CD4-positive, alpha-beta memory T cell (primary cell): Measurements from ENCODE around the gene TMC2. TPM values are rescaled to one million over a fixed set of nuclear protein-coding genes. Genes with fewer than 3 reads are reported as not detected.

Experiments used
- CTCF ChIA-PET: fragments of 350-600 bp; sonication (Branson Sonifier 250); formaldehyde crosslinking; loops from one replicate; lab custom pipeline; 2021; ENCODE audit warnings: inconsistent platforms; ENCODE audit not compliant: partially characterized antibody; lab: Charles Lee
- POLR2A ChIA-PET: fragments of 350-600 bp; sonication (Branson Sonifier 250); formaldehyde crosslinking; loops from one replicate; lab custom pipeline; 2021; ENCODE audit not compliant: partially characterized antibody; lab: Charles Lee
- DNase-seq, 5 donors: peaks; one replicate each; pipeline versions ENCODE4 v3.0.0 to v3.0.0-alpha.2; 2020 to 2022; ENCODE audit warnings: mixed read lengths in 1 of 5
- H3K27ac ChIP-seq: one replicate; pipeline ENCODE4 v1.7.0; 2013; ENCODE audit warnings: low read depth, low read length
- H3K27me3 ChIP-seq: 2 replicates; pipeline ENCODE4 v1.7.0; 2013; ENCODE audit warnings: mild to moderate bottlenecking, low read length, moderate library complexity; ENCODE audit not compliant: insufficient read depth
- H3K36me3 ChIP-seq: 2 replicates; pipeline ENCODE4 v1.7.0; 2013; ENCODE audit warnings: mild to moderate bottlenecking, low read length, moderate library complexity; ENCODE audit not compliant: insufficient read depth
- H3K4me1 ChIP-seq: 2 replicates; pipeline ENCODE4 v1.7.0; 2013; ENCODE audit warnings: mild to moderate bottlenecking, low read length, moderate library complexity; ENCODE audit not compliant: insufficient read depth
- H3K4me3 ChIP-seq, 2 donors: one replicate each; pipeline ENCODE4 v1.7.0; 2013; ENCODE audit warnings: low read length in 2 of 2, mild to moderate bottlenecking in 1 of 2
- H3K9me3 ChIP-seq, 2 donors: one replicate each; pipeline ENCODE4 v1.7.0; 2013; ENCODE audit warnings: low read length in 2 of 2, control low read depth in 1 of 2; ENCODE audit not compliant: control insufficient read depth in 1 of 2
- H3K27ac Mint-ChIP-seq, 7 donors: one replicate each; pipeline ENCODE4 v1.8.0; 2020 to 2021; ENCODE audit warnings: mixed read lengths in 7 of 7, mild to moderate bottlenecking in 6 of 7, inconsistent platforms in 3 of 7, moderate library complexity in 3 of 7
- H3K27me3 Mint-ChIP-seq, 2 donors: one replicate each; pipeline ENCODE4 v1.8.0; 2020 to 2021; ENCODE audit warnings: mixed read lengths in 2 of 2
- H3K36me3 Mint-ChIP-seq, 2 donors: one replicate each; pipeline ENCODE4 v1.8.0; 2020 to 2021; ENCODE audit warnings: mixed read lengths in 2 of 2, inconsistent platforms in 1 of 2, mild to moderate bottlenecking in 1 of 2
- H3K4me1 Mint-ChIP-seq, 4 donors: one replicate each; pipeline ENCODE4 v1.8.0; 2020 to 2021; ENCODE audit warnings: mixed read lengths in 4 of 4, mild to moderate bottlenecking in 1 of 4
- H3K4me3 Mint-ChIP-seq, 8 donors: one replicate each; pipeline ENCODE4 v1.8.0; 2020 to 2021; ENCODE audit warnings: mixed read lengths in 8 of 8, mild to moderate bottlenecking in 7 of 8, moderate library complexity in 6 of 8, inconsistent platforms in 3 of 8
- H3K9me3 Mint-ChIP-seq, 8 donors: one replicate each; pipeline ENCODE4 v1.8.0; 2020 to 2021; ENCODE audit warnings: mixed read lengths in 8 of 8, mild to moderate bottlenecking in 5 of 8, inconsistent platforms in 3 of 8, moderate library complexity in 1 of 8
- intact Hi-C: fragments of 100-400 bp; cut with micrococcal nuclease; formaldehyde crosslinking; loops from one replicate; pipeline ENCODE4 v1.15.1; 2023
- polyA plus RNA-seq, 2 donors: library from polyadenylated mRNA; unstranded; fragments of 300-500 nt; fragmentation: Illumina TruSeq; gene quantifications; one replicate each; pipeline ENCODE4 v1.2.3, GENCODE V29; 2021
- total RNA-seq, 2 experiments: library from RNA; stranded (reverse); gene quantifications; one replicate each; pipeline ENCODE4 v1.2.3, GENCODE V29; 2021

TMC2 gene
- total and polyA plus RNA-seq, 4 experiments from 2014 or later, result not detected

GRCh38 chr20:2557873-2558580, 21.7 kb downstream of the TMC2 start:
- intact Hi-C loops, result no loop called here
- H3K27ac ChIP-seq, result no peak overlapping the region
- peaks cover 0 to 4% of the 10 kb centered on the region in 2 donors for H3K36me3 Mint-ChIP-seq
- no peak overlapping the region for H3K4me3 ChIP-seq
- peaks cover 0 to 10% (median 3%) of the 10 kb centered on the region in 4 donors for H3K4me1 Mint-ChIP-seq
- CTCF ChIA-PET, result no interaction called here
- peak overlapping the region in 4 of 8 donors; percentile 10 to 59 (median 55) for H3K4me3 Mint-ChIP-seq
- no peaks in the 10 kb centered on the region for H3K4me1 ChIP-seq
- H3K36me3 ChIP-seq, result no peaks in the 10 kb centered on the region
- POLR2A ChIA-PET, result no interaction called here
- no peaks in the 10 kb centered on the region for H3K9me3 ChIP-seq
- no peaks in the 10 kb centered on the region for H3K9me3 Mint-ChIP-seq
- peaks cover 39 to 48% of the 10 kb centered on the region in 2 donors for H3K27me3 Mint-ChIP-seq
- H3K27me3 ChIP-seq, result peaks cover 24% of the 10 kb centered on the region
- DNase-seq, result no peak
- H3K27ac Mint-ChIP-seq, result no peak overlapping the region

GRCh38 chr20:2558581-2559278, 22.4 kb downstream of the TMC2 start:
- no peak overlapping the region for H3K27ac ChIP-seq

DNA sequence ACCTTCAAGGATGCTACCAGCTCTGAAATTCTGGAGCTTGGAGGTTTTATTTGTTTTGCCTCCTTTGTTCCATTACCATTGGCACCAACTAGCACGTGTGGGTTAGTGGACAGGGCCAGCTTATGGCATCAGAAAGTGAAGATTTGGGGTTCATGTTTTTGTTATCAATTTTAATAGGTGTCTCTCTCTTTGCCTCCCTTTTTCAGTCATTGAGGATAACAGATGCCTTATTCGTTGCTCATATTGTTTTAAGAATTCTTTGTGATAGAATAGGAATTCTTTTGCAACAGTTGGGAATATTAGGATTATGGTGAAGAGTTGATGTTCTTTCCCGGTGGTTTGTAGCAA, 22.9 kb downstream of the TMC2 start:
- H3K4me3 ChIP-seq, result no peak overlapping the region
- H3K36me3 Mint-ChIP-seq, result peaks cover 0 to 4% of the 10 kb centered on the region in 2 donors
- no peak overlapping the region for H3K27ac ChIP-seq
- DNase-seq, result no peak
- H3K27me3 ChIP-seq, result peaks cover 24% of the 10 kb centered on the region
- H3K4me3 Mint-ChIP-seq, result peak overlapping the region in 1 of 8 donors; percentile 59
- no peaks in the 10 kb centered on the region for H3K9me3 ChIP-seq
- POLR2A ChIA-PET, result no interaction called here
- no peak overlapping the region for H3K27ac Mint-ChIP-seq
- intact Hi-C loops, result no loop called here
- CTCF ChIA-PET, result no interaction called here
- H3K4me1 ChIP-seq, result no peaks in the 10 kb centered on the region
- peaks cover 0 to 10% (median 3%) of the 10 kb centered on the region in 4 donors for H3K4me1 Mint-ChIP-seq
- H3K36me3 ChIP-seq, result no peaks in the 10 kb centered on the region
- H3K27me3 Mint-ChIP-seq, result peaks cover 41 to 45% of the 10 kb centered on the region in 2 donors
- no peaks in the 10 kb centered on the region for H3K9me3 Mint-ChIP-seq

More at GRCh38 chr20:2558581-2559278, 22.4 kb downstream of the TMC2 start:
- intact Hi-C loops, result no loop called here
- ChIA-PET POLR2A (no interaction called here), CTCF (no interaction called here)
- H3K4me1 Mint-ChIP-seq, result peaks cover 0 to 10% (median 3%) of the 10 kb centered on the region in 4 donors
- Histone ChIP-seq H3K4me1 (no peaks in the 10 kb centered on the region), H3K9me3 (no peaks in the 10 kb centered on the region), H3K4me3 (no peak overlapping the region), H3K36me3 (no peaks in the 10 kb centered on the region), H3K27me3 (peaks cover 24% of the 10 kb centered on the region)
- DNase-seq, result peak in 2 of 5 donors; percentile 0 to 1
- H3K9me3 Mint-ChIP-seq, result no peaks in the 10 kb centered on the region
- H3K4me3 Mint-ChIP-seq, result peak overlapping the region in 1 of 8 donors; percentile 59
- no peak overlapping the region for H3K27ac Mint-ChIP-seq
- peaks cover 41 to 46% of the 10 kb centered on the region in 2 donors for H3K27me3 Mint-ChIP-seq
- peaks cover 0 to 4% of the 10 kb centered on the region in 2 donors for H3K36me3 Mint-ChIP-seq

DNA sequence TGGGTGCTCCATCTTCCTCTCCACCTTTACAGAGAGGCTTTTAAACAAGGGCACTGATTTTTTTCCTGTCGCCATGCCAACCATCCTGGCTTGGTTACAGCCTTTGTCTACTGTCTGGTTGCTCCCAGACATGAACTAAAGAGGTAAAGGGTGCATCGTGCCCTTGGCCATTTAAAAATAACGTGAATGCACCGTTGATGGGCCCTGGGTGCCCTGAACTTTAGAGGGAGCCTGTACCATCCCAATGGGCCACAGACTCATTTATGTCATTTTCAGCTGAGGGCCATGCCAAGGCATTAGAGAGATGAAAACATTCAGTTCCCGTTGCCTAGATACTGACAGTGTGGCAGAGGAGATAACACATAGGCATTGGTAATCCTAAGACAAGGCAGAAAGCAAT, 23.3 kb downstream of the TMC2 start:
- Mint-ChIP-seq H3K4me1 (peaks cover 0 to 10% (median 3%) of the 10 kb centered on the region in 4 donors), H3K36me3 (peaks cover 0 to 4% of the 10 kb centered on the region in 2 donors), H3K9me3 (peaks cover 0 to under 1% (median 0%) of the 10 kb centered on the region in 8 donors), H3K27ac (no peak overlapping the region), H3K4me3 (peak overlapping the region in 1 of 8 donors; percentile 23), H3K27me3 (peaks cover 43 to 45% of the 10 kb centered on the region in 2 donors)
- Histone ChIP-seq H3K4me1 (no peaks in the 10 kb centered on the region), H3K27me3 (peaks cover 24% of the 10 kb centered on the region), H3K4me3 (no peak overlapping the region), H3K36me3 (no peaks in the 10 kb centered on the region), H3K9me3 (no peaks in the 10 kb centered on the region), H3K27ac (no peak overlapping the region)
- intact Hi-C loops, result no loop called here
- DNase-seq, result no peak
- POLR2A ChIA-PET, result no interaction called here
- CTCF ChIA-PET, result no interaction called here

DNA sequence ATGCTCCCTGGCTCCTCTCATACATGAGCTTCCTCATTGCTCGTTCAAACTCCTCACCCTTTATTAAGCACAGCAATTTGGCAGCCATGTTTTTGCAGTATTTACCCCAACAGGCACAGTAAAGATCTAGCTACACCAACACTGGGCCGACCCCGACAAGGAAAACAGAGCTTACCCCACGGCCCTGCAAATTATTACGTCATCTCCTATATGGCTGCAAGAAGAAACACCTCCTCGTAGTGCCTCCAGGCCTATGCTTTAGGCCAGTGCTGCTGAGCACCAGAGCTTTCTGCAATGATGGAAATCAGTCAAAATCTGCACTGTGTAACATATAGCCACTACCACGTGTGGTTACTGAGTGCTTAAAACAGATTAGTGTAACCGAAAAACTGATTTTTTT, 26.7 kb downstream of the TMC2 start:
- H3K36me3 ChIP-seq, result no peaks in the 10 kb centered on the region
- H3K27me3 ChIP-seq, result peaks cover 17% of the 10 kb centered on the region
- peak overlapping the region in 1 of 7 donors; percentile 13 for H3K27ac Mint-ChIP-seq
- H3K4me3 ChIP-seq, result no peak overlapping the region
- POLR2A ChIA-PET, result no interaction called here
- peaks cover 0 to 4% (median under 1%) of the 10 kb centered on the region in 4 donors for H3K4me1 Mint-ChIP-seq
- H3K27ac ChIP-seq, result no peak overlapping the region
- peaks cover 0 to 4% of the 10 kb centered on the region in 2 donors for H3K36me3 Mint-ChIP-seq
- no peak for DNase-seq
- no peak overlapping the region for H3K4me3 Mint-ChIP-seq
- CTCF ChIA-PET, result no interaction called here
- H3K4me1 ChIP-seq, result no peaks in the 10 kb centered on the region
- H3K9me3 ChIP-seq, result no peaks in the 10 kb centered on the region
- peaks cover 0 to 2% (median 0%) of the 10 kb centered on the region in 8 donors for H3K9me3 Mint-ChIP-seq
- intact Hi-C loops, result no loop called here
- peaks cover 40 to 41% of the 10 kb centered on the region in 2 donors for H3K27me3 Mint-ChIP-seq

DNA sequence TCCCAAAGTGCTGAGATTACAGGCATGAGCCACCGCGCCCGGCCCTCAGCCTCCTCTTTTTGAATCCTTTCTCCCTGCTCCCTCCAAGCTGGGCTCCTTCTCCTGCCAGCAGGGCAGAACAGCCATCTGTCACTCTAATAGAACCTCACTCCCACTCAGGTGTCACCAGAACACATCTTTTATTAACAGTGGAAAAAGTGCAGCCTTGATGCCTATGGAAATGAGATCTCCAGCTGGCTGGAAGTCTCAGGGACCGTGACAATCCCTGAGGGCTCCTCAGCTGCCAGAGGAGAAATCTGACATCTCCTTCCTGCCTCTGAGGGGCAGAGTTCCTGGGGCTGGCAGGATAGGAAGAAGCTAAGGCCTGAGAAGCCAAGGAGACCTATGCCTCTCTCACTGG, 28.0 kb downstream of the TMC2 start:
- Mint-ChIP-seq H3K4me3 (no peak overlapping the region), H3K36me3 (peaks cover 0 to 4% of the 10 kb centered on the region in 2 donors), H3K27ac (no peak overlapping the region), H3K27me3 (peaks cover 38 to 47% of the 10 kb centered on the region in 2 donors), H3K4me1 (no peaks in the 10 kb centered on the region), H3K9me3 (peaks cover 0 to 2% (median 0%) of the 10 kb centered on the region in 8 donors)
- Histone ChIP-seq H3K9me3 (no peaks in the 10 kb centered on the region), H3K36me3 (no peaks in the 10 kb centered on the region), H3K27ac (no peak overlapping the region), H3K4me3 (no peak overlapping the region), H3K27me3 (peaks cover 9% of the 10 kb centered on the region), H3K4me1 (no peaks in the 10 kb centered on the region)
- intact Hi-C loops, result no loop called here
- POLR2A ChIA-PET, result no interaction called here
- DNase-seq, result no peak
- CTCF ChIA-PET, result no interaction called here

GRCh38 chr20:2575682-2576081, 39.3 kb downstream of the TMC2 start:
- Mint-ChIP-seq H3K27ac (no peak overlapping the region), H3K9me3 (peaks cover 0 to 1% (median 0%) of the 10 kb centered on the region in 8 donors), H3K4me3 (no peak overlapping the region), H3K27me3 (peaks cover 24 to 38% of the 10 kb centered on the region in 2 donors), H3K4me1 (no peaks in the 10 kb centered on the region), H3K36me3 (no peaks in the 10 kb centered on the region)
- Histone ChIP-seq H3K9me3 (no peaks in the 10 kb centered on the region), H3K4me1 (no peaks in the 10 kb centered on the region), H3K27me3 (peaks cover 14% of the 10 kb centered on the region), H3K27ac (no peak overlapping the region), H3K4me3 (no peak overlapping the region), H3K36me3 (no peaks in the 10 kb centered on the region)
- ChIA-PET CTCF (no interaction called here), POLR2A (no interaction called here)
- intact Hi-C loops, result no loop called here
- DNase-seq, result no peak
